HFFc6 (cell line): Measurements from ENCODE around the gene MOSMO. TPM values are rescaled to one million over a fixed set of nuclear protein-coding genes. Genes with fewer than 3 reads are reported as not detected.
A peak's percentile ranks its signal among the peaks of the same experiment; 100 is the strongest.

Experiments
- DNase-seq: peaks from one replicate; pipeline ENCODE4 v3.0.0-alpha.2; 2018
- H3K27ac Mint-ChIP-seq: 2 replicates; pipeline ENCODE4 v1.8.0; 2020; ENCODE audit warnings: mild to moderate bottlenecking, mixed read lengths
- H3K27me3 Mint-ChIP-seq: 2 replicates; pipeline ENCODE4 v1.8.0; 2021; ENCODE audit warnings: mild to moderate bottlenecking, moderate library complexity, mixed read lengths; ENCODE audit not compliant: insufficient read depth
- H3K36me3 Mint-ChIP-seq: 2 replicates; pipeline ENCODE4 v1.8.0; 2021; ENCODE audit warnings: low read depth, mixed read lengths
- H3K4me1 Mint-ChIP-seq: 2 replicates; pipeline ENCODE4 v1.8.0; 2020; ENCODE audit warnings: low read depth, mixed read lengths
- H3K4me3 Mint-ChIP-seq: 2 replicates; pipeline ENCODE4 v1.8.0; 2020; ENCODE audit warnings: mild to moderate bottlenecking, moderate library complexity, mixed read lengths
- H3K9me3 Mint-ChIP-seq: 2 replicates; pipeline ENCODE4 v1.8.0; 2020; ENCODE audit warnings: mild to moderate bottlenecking, mixed read lengths
- CTCF ChIP-seq: fragments of 200-600 bp; sonication (generic); IDR thresholded peaks from 2 replicates; pipeline ENCODE4 v1.5.0; 2021; ENCODE audit warnings: antibody characterized with exemption, mild to moderate bottlenecking
- total RNA-seq, 6 experiments: library from RNA; stranded (reverse); fragmentation: NEBNext Ultra II Directional; extraction: Animal tissue kit (Norgen Biotek cat#: 25700); gene quantifications; 2 replicates in 1 of 6; 3 replicates in 5 of 6; pipeline ENCODE4 v1.2.3, GENCODE V29; 2021

MOSMO gene
- total RNA-seq, 6 experiments from 2014 or later, result 16.9 to 28.2 (median 22.7) TPM

GRCh38 chr16:22078656-22079055, 70.7 kb downstream of the MOSMO start:
- no peak for DNase-seq
- Mint-ChIP-seq H3K36me3 (peaks cover 15% of the 10 kb centered on the region), H3K27me3 (no peaks in the 10 kb centered on the region), H3K4me3 (no peak overlapping the region), H3K4me1 (peaks cover 69% of the 10 kb centered on the region), H3K9me3 (no peaks in the 10 kb centered on the region), H3K27ac (no peak overlapping the region)
- no peak for TF ChIP-seq CTCF

- Mint-ChIP-seq H3K36me3 (peaks cover 19% of the 10 kb centered on the region), H3K4me3 (no peak overlapping the region), H3K27me3 (no peaks in the 10 kb centered on the region), H3K27ac (no peak overlapping the region), H3K4me1 (peaks cover 50% of the 10 kb centered on the region), H3K9me3 (no peaks in the 10 kb centered on the region)
- no peak for DNase-seq
- TF ChIP-seq CTCF, result no peak
These were observed 73.1 kb downstream of the MOSMO start for GRCh38 chr16:22081050-22081449.

GRCh38 chr16:22086440-22086839, 78.5 kb downstream of the MOSMO start:
- Mint-ChIP-seq H3K4me3 (no peak overlapping the region), H3K36me3 (peaks cover 32% of the 10 kb centered on the region), H3K27ac (no peak overlapping the region), H3K27me3 (no peaks in the 10 kb centered on the region), H3K9me3 (no peaks in the 10 kb centered on the region), H3K4me1 (peaks cover 23% of the 10 kb centered on the region)
- TF ChIP-seq CTCF, result no peak
- no peak for DNase-seq

GRCh38 chr16:22088642-22089041, 80.7 kb downstream of the MOSMO start:
- no peak for TF ChIP-seq CTCF
- no peaks in the 10 kb centered on the region; the same call in 1 of the 2 replicates for H3K27me3 Mint-ChIP-seq
- H3K4me1 Mint-ChIP-seq, result peaks cover 19% of the 10 kb centered on the region
- H3K9me3 Mint-ChIP-seq, result no peaks in the 10 kb centered on the region
- H3K4me3 Mint-ChIP-seq, result no peak overlapping the region
- DNase-seq, result no peak
- no peak overlapping the region for H3K27ac Mint-ChIP-seq
- peaks cover 32% of the 10 kb centered on the region for H3K36me3 Mint-ChIP-seq

- peaks cover 2% of the 10 kb centered on the region for H3K27me3 Mint-ChIP-seq
- no peak overlapping the region for H3K4me3 Mint-ChIP-seq
- peaks cover 14% of the 10 kb centered on the region for H3K4me1 Mint-ChIP-seq
- no peak for DNase-seq
- peaks cover 28% of the 10 kb centered on the region for H3K36me3 Mint-ChIP-seq
- no peaks in the 10 kb centered on the region for H3K9me3 Mint-ChIP-seq
- TF ChIP-seq CTCF, result no peak
- no peak overlapping the region for H3K27ac Mint-ChIP-seq
These were observed 82.0 kb downstream of the MOSMO start for GRCh38 chr16:22089910-22090309.

GRCh38 chr16:22091721-22092120, 83.8 kb downstream of the MOSMO start:
- H3K27ac Mint-ChIP-seq, result peak overlapping the region; percentile 85

More at GRCh38 chr16:22091721-22092120, 83.8 kb downstream of the MOSMO start:
- Mint-ChIP-seq H3K4me3 (peak overlapping the region; percentile 62), H3K9me3 (no peaks in the 10 kb centered on the region), H3K4me1 (peaks cover 14% of the 10 kb centered on the region), H3K27me3 (peaks cover 2% of the 10 kb centered on the region), H3K36me3 (peaks cover 13% of the 10 kb centered on the region)
- no peak for DNase-seq
- no peak for TF ChIP-seq CTCF
